CD4-positive, CD25-positive, alpha-beta regulatory T cell (primary cell): ENCODE results near the gene BANF1. TPM values are rescaled to one million over a fixed set of nuclear protein-coding genes. Genes with fewer than 3 reads are reported as not detected.
"Not testable (repeated sequence)": the region's sequence is repeated elsewhere in the genome, so short reads cannot be mapped to it uniquely, and the experiment has no call there.

Source experiments
- ATAC-seq, 2 donors: fragments of 150-1000 bp; cut with Tn5 transposase; one replicate each; pipeline ENCODE4 v1.10.0; 2021; ENCODE audit warnings: low read depth in 2 of 2, moderate number of reproducible peaks in 2 of 2, moderate library complexity in 1 of 2
- DNase-seq, 3 donors: peaks; one replicate each; pipeline versions ENCODE4 v3.0.0 to v3.0.0-alpha.2; 2012 to 2022; ENCODE audit warnings: mixed read lengths in 1 of 3
- H3K27ac ChIP-seq: one replicate; pipeline ENCODE4 v1.7.0; 2013; ENCODE audit warnings: mild to moderate bottlenecking, low read length; ENCODE audit not compliant: insufficient read depth, poor library complexity, severe bottlenecking
- H3K27me3 ChIP-seq: one replicate; pipeline ENCODE4 v1.7.0; 2013; ENCODE audit warnings: low read length; ENCODE audit not compliant: control insufficient read depth, insufficient read depth
- H3K36me3 ChIP-seq: one replicate; pipeline ENCODE4 v1.7.0; 2013; ENCODE audit warnings: mild to moderate bottlenecking, low read length, moderate library complexity; ENCODE audit not compliant: control insufficient read depth, insufficient read depth
- H3K4me1 ChIP-seq: 2 replicates; pipeline ENCODE4 v1.7.0; 2013; ENCODE audit warnings: mild to moderate bottlenecking, low read length; ENCODE audit not compliant: insufficient read depth, control insufficient read depth, poor library complexity, severe bottlenecking
- H3K4me3 ChIP-seq: one replicate; pipeline ENCODE4 v1.7.0; 2013; ENCODE audit warnings: low read depth, mild to moderate bottlenecking, low read length, moderate library complexity
- H3K9me3 ChIP-seq, 2 experiments: 1 replicate in 1 of 2; 2 replicates in 1 of 2; pipeline ENCODE4 v1.7.0; 2013; ENCODE audit warnings: low read length in 2 of 2, mild to moderate bottlenecking in 1 of 2, moderate library complexity in 1 of 2; ENCODE audit not compliant: control insufficient read depth in 2 of 2
- H3K27ac Mint-ChIP-seq, 3 donors: one replicate each; pipeline ENCODE4 v1.8.0; 2020 to 2022; ENCODE audit warnings: mild to moderate bottlenecking in 3 of 3, mixed read lengths in 3 of 3, moderate library complexity in 2 of 3
- H3K27me3 Mint-ChIP-seq: one replicate; pipeline ENCODE4 v1.8.0; 2022; ENCODE audit warnings: mild to moderate bottlenecking, mixed read lengths
- H3K36me3 Mint-ChIP-seq: one replicate; pipeline ENCODE4 v1.8.0; 2020; ENCODE audit warnings: mixed read lengths
- H3K4me1 Mint-ChIP-seq, 4 donors: one replicate each; pipeline ENCODE4 v1.8.0; 2020 to 2022; ENCODE audit warnings: mixed read lengths in 4 of 4, mild to moderate bottlenecking in 1 of 4
- H3K4me3 Mint-ChIP-seq, 4 donors: one replicate each; pipeline ENCODE4 v1.8.0; 2020 to 2022; ENCODE audit warnings: mild to moderate bottlenecking in 4 of 4, mixed read lengths in 4 of 4, moderate library complexity in 3 of 4
- H3K9me3 Mint-ChIP-seq, 7 donors: one replicate each; pipeline ENCODE4 v1.8.0; 2020 to 2022; ENCODE audit warnings: mixed read lengths in 7 of 7, mild to moderate bottlenecking in 3 of 7, moderate library complexity in 2 of 7
- polyA plus RNA-seq, 4 donors: library from polyadenylated mRNA; unstranded; fragments of 300-500 nt; fragmentation: Illumina TruSeq; gene quantifications; one replicate each; pipeline ENCODE4 v1.2.3, GENCODE V29; 2021
- total RNA-seq: library from RNA; stranded (reverse); gene quantifications from one replicate; pipeline ENCODE4 v1.2.3, GENCODE V29; 2022

Gene BANF1
- total and polyA plus RNA-seq, 5 donors from 2014 or later, result 41.8 to 170 (median 147) TPM

DNA sequence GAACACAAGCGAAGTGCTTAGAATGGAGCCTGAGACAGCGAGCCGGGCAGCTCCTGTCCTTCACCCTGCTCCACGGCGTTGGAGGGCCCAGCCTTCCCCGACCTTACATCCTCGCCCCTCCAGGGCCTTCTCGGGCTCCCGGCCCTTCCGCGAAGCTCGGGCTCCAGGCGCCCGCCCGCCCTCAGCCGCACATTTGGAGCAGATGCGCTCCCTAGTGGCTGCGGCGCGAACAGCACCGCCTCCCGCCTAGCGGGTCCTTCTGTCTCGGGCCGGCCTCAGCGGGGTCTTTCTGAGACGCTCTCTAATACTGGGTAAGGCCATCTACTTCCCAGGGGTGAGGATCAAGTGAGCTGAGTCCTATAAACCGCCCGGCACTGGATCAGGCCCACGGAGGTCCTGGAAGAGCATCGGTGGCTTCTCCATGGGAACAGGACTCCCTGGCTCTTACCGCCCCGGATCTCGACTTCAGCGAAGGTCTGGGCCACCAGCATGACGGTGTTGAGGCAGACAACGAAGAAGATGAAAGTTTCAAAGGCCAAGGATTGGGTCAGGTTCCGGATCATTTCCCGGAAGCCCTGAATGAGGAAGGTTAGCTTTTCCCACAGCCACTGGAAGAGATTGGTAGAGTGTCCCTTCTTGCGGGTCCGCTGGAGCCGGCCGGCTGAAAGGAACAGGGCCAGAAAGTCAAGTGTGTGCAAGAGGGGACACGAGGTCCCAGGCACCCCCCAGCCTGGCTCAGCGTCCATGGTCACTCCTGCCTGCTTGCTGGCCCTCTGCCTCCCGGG is 20.3 kb downstream of the BANF1 start:
- DNase-seq (peak; percentile 64 to 69 (median 67)), ATAC-seq (peak; percentile 83 to 85)
- no peaks in the 10 kb centered on the region for H3K9me3 ChIP-seq
- Mint-ChIP-seq H3K9me3 (no peaks in the 10 kb centered on the region), H3K4me3 (peak overlapping the region in 2 of 4 donors; percentile 33 to 76), H3K27ac (peak overlapping the region in 1 of 3 donors; percentile 71), H3K27me3 (peaks cover 8% of the 10 kb centered on the region), H3K36me3 (no peaks in the 10 kb centered on the region), H3K4me1 (peaks cover 4 to 6% (median 5%) of the 10 kb centered on the region in 4 donors)
- H3K36me3 ChIP-seq, result no peaks in the 10 kb centered on the region
- peaks cover 6% of the 10 kb centered on the region for H3K4me1 ChIP-seq
- H3K27me3 ChIP-seq, result no peaks in the 10 kb centered on the region
- H3K27ac ChIP-seq, result no peak overlapping the region
- no peak overlapping the region for H3K4me3 ChIP-seq

DNA sequence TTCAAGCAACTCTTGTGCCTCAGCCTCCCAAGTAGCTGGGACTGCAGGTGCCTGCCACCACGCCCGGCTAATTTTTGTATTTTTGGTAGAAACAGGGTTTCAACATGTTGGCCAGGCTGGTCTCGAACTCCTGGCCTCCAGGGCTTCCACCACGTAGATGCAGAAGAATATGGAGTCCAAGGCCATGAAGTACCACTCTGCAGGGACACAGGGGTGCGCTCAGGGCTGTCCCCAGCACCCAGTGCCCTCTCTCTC is 20.8 kb downstream of the BANF1 start:
- H3K4me3 Mint-ChIP-seq, H3K27me3 ChIP-seq, H3K4me1 Mint-ChIP-seq, DNase-seq, ATAC-seq, H3K4me3 ChIP-seq, H3K36me3 Mint-ChIP-seq, H3K36me3 ChIP-seq, H3K4me1 ChIP-seq, H3K27ac ChIP-seq, H3K27ac Mint-ChIP-seq, H3K9me3 Mint-ChIP-seq, H3K9me3 ChIP-seq: not testable (repeated sequence)
- peaks cover 13% of the 10 kb centered on the region for H3K27me3 Mint-ChIP-seq

DNA sequence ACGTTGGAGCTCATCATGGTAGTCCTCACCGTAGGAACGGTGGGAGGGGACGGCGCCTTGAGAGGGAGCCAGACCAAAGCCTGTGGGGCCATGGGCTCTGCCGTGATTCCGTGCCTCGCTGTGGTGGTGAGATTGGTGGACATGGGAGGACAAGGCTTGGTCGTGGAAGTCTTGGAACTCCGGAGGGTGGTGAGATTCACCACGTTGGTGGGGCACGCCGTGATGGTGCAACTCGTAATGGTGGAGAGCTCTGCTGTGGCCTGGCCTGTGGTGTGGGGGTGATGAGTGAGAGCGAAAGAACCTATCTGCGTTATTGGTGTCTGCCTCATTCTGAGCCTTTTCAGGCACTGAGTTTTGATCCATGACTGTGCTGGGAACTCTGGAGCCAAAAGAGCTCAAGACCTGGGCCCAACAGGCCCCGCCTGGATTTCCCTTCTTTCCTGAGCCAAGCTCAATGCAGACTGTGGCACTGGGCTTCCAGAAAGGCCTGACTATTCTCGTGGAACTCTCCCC is 23.8 kb downstream of the BANF1 start, which contains the start of gene CATSPER1:
CATSPER1 (minus strand) TSS at position 463 of the 513 bp plus-strand sequence; CDS start at position 363, 100 bp downstream.
- Mint-ChIP-seq H3K9me3 (no peaks in the 10 kb centered on the region), H3K4me1 (peaks cover 4 to 6% (median 5%) of the 10 kb centered on the region in 4 donors), H3K36me3 (no peaks in the 10 kb centered on the region), H3K27me3 (peaks cover 13% of the 10 kb centered on the region), H3K4me3 (no peak within 1 kb of the TSS), H3K27ac (no peak within 1 kb of the TSS)
- Histone ChIP-seq H3K4me1 (peaks cover 6% of the 10 kb centered on the region), H3K36me3 (no peaks in the 10 kb centered on the region), H3K9me3 (no peaks in the 10 kb centered on the region), H3K27me3 (no peaks in the 10 kb centered on the region), H3K27ac (no peak within 1 kb of the TSS), H3K4me3 (no peak within 1 kb of the TSS)
- ATAC-seq, result no peak
- DNase-seq, result no peak

DNA sequence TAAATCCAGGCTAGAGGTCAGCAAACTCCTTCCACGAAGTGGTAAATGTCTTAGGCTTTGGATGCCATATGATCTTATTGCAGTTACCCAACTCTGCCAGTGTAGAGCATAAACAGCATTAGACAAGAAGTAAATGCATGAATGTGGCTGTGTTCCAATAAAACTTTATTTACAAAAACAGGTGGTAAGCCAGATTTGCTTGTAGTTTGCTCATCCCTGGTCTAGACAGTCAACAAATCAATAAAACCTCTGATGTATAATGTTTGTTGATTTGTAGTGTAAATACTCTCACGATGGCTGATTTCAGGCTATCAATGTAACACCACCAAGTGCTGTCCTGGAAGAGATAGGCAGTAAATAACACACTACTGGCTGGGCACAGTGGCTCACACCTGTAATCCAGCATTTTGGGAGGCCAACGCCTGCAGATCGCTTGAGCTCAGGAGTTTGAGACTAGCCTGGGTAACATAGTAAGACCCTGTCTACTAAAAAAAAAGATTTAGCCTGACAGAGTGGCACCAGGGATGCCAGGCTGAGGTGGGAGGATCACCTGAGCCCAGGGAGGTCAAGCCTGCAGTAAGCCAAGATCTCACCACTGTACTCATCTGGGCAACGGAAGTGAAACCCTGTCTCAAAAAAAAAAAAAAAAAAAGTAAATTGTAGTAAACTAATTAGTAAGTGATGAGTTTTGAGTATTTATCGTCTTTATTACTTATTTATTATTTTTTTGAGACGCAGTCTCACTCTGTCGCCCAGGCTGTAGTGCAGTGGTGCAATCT is 30.8 kb downstream of the BANF1 start:
- H3K4me3 Mint-ChIP-seq, result no peak overlapping the region
- H3K27me3 ChIP-seq, result no peaks in the 10 kb centered on the region
- ATAC-seq, result no peak

DNA sequence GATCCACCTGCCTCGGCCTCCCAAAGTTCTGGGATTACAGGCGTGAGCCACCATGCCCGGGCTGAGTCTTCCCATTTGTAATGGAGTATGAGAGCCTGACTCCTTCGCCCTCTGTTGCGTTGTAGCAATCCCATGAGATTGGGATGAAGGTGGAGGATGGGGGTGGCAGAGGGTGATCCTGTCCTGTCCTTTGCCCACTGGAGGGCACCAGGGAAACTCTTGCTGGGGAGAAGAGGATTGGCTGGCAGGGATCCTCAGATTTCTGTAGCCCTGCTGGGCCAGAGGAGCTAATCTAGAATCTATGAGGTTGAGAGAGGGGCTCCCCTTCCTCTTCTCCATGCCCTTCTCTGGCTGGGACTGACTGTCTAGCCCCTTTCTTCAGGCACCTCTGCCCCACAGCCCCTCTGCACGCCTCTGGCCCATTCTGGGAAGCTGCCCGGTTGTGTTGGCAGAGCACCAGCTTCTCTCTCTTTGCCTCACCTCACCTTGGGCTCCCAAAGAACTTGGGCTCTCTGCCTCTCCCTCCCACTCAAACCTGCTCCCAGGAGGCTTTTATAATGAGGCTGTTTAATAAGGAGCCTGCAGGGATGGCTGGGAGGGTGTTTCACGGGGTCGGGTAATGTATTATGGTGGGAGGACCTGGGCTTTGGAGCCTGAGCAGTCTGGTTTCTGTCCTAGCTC is 33.5 kb downstream of the BANF1 start:
- Histone ChIP-seq H3K4me1 (no peaks in the 10 kb centered on the region), H3K27me3 (peaks cover 1% of the 10 kb centered on the region), H3K4me3 (no peak overlapping the region), H3K27ac (no peak overlapping the region), H3K36me3 (no peaks in the 10 kb centered on the region), H3K9me3 (no peaks in the 10 kb centered on the region)
- ATAC-seq (no peak), DNase-seq (no peak)
- Mint-ChIP-seq H3K27ac (no peak overlapping the region), H3K36me3 (no peaks in the 10 kb centered on the region), H3K4me1 (no peaks in the 10 kb centered on the region), H3K4me3 (no peak overlapping the region), H3K9me3 (no peaks in the 10 kb centered on the region), H3K27me3 (peaks cover 23% of the 10 kb centered on the region)

More for the DNA sequence above, 30.8 kb downstream of the BANF1 start:
- Histone ChIP-seq H3K4me1 (no peaks in the 10 kb centered on the region), H3K4me3 (no peak overlapping the region), H3K9me3 (no peaks in the 10 kb centered on the region), H3K27ac (no peak overlapping the region), H3K36me3 (no peaks in the 10 kb centered on the region)
- Mint-ChIP-seq H3K9me3 (no peaks in the 10 kb centered on the region), H3K4me1 (no peaks in the 10 kb centered on the region), H3K27ac (no peak overlapping the region), H3K27me3 (peaks cover 19% of the 10 kb centered on the region), H3K36me3 (no peaks in the 10 kb centered on the region)
- no peak for DNase-seq

DNA sequence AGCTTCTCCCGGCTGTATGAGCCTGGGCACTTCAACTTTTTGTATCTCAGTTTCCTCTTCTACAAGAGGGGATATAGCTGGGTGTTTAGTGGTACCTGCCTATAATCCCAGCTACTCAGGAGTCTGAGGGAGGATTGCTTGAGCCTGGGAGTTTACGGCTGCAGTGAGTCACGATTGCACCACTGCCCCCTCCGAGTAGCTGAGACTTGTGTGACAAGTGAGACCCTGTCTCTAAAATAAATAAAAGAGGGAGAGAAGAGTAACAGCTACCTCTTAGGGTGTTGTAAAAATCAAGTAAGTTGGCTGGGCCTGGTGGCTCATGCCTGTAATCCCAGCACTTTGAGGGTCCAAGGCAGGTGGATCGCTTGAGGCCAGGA is 34.0 kb downstream of the BANF1 start:
- Histone ChIP-seq H3K4me1 (no peaks in the 10 kb centered on the region), H3K27me3 (peaks cover 3% of the 10 kb centered on the region), H3K4me3 (no peak overlapping the region), H3K36me3 (no peaks in the 10 kb centered on the region), H3K27ac (no peak overlapping the region), H3K9me3 (no peaks in the 10 kb centered on the region)
- no peak for ATAC-seq
- no peaks in the 10 kb centered on the region for H3K9me3 Mint-ChIP-seq
- peaks cover 23% of the 10 kb centered on the region for H3K27me3 Mint-ChIP-seq
- H3K27ac Mint-ChIP-seq, result no peak overlapping the region
- H3K36me3 Mint-ChIP-seq, result no peaks in the 10 kb centered on the region
- no peak for DNase-seq
- H3K4me1 Mint-ChIP-seq, result no peaks in the 10 kb centered on the region
- H3K4me3 Mint-ChIP-seq, result no peak overlapping the region

DNA sequence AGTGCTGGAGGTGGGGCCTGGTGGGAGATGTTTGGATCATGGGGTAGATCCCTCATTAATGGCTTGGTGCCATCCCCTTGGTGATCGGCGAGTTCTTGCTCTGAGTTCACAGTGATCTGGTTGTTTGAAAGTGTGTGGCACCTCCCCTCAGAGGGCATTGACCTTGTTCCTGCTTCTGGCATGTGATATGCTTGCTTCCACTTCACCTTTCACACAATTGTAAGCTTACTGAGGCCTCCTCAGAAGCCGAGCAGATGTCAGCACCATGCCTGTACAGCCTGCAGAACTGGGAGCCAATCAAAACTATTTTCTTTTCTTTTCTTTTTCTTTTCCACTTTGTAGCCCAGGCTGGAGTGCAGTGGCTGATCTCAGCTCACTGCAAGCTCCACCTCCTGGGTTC is 35.0 kb downstream of the BANF1 start:
- Histone ChIP-seq H3K4me3 (no peak overlapping the region), H3K9me3 (no peaks in the 10 kb centered on the region), H3K27ac (no peak overlapping the region), H3K27me3 (peaks cover 3% of the 10 kb centered on the region), H3K4me1 (no peaks in the 10 kb centered on the region), H3K36me3 (no peaks in the 10 kb centered on the region)
- Mint-ChIP-seq H3K9me3 (no peaks in the 10 kb centered on the region), H3K4me1 (no peaks in the 10 kb centered on the region), H3K27ac (peak overlapping the region in 1 of 3 donors; percentile 29), H3K27me3 (peaks cover 23% of the 10 kb centered on the region), H3K36me3 (no peaks in the 10 kb centered on the region), H3K4me3 (no peak overlapping the region)
- no peak for ATAC-seq
- no peak for DNase-seq
